DMS79 treated with DMSO at 0.1 percent for 48 hours (cell line): ENCODE results near the gene ZBTB7B.

Source experiments
- DNase-seq: peaks from one replicate; lab custom pipeline; 2025; lab: John Stamatoyannopoulos, UW

Gene ZBTB7B

DNA sequence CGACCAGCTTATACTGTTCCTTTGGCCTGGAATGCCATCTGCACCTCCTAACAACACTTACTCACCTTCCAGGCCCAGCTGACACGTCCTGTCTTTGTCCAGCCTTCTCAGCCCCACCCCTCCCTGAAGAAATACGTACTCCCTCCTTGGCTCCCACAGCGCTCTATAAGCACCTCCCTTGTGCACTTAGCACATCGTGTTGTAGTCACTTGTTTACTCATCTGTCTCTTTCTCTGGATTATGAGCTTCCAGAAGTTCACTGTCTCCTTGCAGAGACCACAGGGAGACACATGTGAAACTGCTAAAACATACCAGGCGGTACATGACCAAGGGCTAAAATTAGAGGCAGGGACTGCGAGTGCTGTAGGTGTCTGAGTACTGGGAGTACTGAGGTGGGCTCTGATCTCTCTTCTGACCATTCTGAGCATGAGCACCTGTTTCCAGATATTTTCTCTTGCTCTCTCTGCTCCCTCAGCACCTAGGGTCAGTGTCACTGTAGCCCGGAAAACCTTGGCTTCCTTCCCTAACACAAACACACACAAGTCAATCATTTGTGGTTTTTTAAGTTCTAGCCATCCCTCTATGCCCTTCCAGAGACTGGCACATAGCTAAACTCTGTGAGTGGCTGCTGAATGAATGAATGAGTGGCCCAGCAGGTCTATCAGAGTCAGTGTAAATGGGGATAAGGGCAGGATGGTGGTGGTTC, 36.2 kb downstream of the ZBTB7B start:
- DNase-seq = no peak

DNA sequence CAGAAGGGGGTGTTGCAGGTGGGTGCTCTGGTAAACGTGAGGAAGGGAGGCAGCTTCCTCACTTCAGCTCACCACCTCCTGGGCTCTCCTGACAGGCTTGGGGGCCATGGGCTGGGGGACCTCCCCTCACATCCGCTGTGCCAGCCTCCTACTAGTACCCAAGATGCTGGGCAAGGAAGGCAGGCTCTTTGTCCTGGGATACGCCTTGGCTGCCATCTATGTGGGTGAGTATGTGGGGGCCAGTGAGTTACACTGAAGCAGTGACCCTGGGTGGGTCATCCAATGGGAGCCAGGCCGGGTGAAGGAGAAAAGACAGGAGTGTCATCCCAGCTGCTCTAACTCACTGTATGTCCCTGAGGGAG, 36.7 kb downstream of the ZBTB7B start:
- DNase-seq = no peak

DNA sequence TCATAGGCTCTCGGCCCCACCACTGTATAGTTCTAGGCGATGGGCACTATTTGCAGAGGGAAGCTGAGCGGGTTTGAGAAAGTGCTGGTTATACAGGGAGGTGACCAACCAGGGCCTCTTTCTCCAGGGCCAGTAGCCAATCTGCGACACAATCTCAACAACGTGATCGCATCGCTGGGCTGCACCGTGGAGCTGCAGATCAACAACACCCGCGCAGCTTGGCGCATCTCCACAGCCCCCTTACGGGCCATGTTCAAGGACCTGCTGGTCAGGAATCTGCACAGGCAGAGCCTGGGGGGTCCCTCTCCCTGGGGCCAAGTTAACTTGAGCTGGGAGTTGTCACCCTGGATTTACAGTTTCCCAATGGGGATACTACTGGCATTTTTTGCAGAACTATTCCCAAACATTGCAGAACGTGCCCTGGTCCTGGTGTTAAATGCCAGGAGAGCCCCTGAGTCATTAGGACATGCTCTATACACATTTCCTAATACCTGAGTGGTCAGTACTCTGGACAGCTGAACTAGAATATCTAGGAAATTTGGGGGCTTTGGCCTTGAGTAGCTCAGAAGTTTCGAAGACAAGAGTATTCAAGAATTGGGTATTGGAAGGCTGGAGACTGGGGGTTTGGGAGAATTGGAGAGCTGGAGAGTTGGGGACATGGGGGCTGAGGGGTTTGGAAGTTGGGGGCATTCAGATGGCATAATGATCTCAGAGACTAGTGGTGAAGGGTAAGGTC, 37.9 kb downstream of the ZBTB7B start:
- no peak for DNase-seq

DNA sequence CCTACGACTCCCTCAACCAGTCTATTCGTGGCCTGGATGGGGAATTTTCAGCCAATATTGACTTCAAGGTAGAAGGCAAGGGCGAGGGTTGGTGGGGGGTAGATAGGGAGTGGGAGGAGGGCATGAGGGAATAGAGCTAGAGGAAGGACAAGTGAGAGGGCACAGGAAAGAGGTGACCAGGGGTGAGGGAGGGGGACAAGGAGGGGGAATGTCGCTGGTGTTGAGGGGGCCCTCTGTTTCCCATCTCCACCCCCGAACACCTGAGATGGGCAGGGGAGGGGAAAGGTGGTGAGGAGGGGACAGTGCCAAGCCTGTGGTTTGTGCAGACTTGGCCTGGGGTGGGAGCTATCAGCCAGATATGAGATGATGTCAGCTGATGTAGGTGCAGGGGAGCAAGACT, 40.2 kb downstream of the ZBTB7B start:
- no peak for DNase-seq

- DNase-seq = no peak
Observed at GRCh38 chr1:155043301-155043702, 40.7 kb downstream of the ZBTB7B start.

DNA sequence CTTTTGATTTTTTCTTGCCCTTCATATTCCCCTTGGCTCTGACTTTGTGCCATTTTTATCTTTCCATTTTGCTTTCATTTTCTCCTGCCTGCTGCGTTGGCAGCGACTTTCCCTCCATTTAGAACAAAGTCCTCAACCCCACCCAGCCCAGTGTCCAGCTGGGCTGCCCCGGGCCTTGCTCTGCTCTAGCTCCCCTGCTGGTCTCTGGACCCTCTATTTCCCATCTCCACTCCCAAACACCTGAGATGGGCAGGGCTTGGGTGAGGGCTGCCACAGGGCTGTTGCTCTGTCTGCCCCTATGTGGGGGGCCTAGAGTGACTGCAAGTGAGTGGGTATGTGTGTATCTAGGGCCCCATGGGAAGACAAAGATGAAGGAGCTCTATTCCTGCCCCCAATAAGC, 41.2 kb downstream of the ZBTB7B start:
- no peak for DNase-seq

GRCh38 chr1:155044365-155044764, 41.8 kb downstream of the ZBTB7B start:
- no peak for DNase-seq

DNA sequence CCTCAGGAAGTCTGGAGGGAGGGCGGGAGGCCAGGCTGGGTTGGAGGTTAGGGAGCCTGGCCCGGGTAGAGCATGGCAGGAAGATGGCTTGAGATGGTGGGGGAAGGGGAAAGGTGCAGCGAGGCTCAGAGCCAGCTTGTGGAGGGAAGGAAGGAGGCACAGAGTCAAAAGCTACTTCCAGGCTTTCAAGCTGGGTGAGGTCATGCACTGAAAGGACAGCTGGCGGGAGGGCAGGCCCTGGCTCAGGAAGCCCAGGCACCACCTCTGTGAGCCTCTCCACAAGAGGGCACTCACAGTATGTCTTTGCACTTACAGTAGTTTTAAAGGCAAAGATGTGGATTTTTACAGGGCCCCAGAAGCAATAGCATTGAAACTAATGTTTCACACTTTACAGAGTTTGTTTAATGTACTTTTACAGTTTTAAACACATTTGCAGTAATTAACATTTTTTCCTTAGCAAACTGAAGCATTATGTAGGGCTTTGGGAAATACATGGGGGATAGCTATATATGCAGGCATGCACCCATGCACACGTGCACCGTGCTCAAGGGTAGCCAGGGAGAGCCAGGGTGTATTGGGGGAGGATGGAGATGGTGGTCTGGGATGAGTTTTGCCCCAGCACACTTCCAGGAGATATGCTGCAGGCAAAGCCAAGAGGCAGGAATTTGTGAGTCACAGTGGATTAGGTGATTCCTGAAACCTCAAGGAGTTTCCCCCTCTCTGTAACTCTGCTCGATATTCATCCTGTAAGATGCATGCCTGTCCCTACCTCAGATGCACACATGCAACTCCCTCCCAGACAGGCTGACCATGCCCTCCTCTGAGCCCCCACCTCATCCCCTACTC, 42.4 kb downstream of the ZBTB7B start:
- DNase-seq = peak; percentile 50

GRCh38 chr1:155048449-155049334, 46.1 kb downstream of the ZBTB7B start:
- no peak for DNase-seq

DNA sequence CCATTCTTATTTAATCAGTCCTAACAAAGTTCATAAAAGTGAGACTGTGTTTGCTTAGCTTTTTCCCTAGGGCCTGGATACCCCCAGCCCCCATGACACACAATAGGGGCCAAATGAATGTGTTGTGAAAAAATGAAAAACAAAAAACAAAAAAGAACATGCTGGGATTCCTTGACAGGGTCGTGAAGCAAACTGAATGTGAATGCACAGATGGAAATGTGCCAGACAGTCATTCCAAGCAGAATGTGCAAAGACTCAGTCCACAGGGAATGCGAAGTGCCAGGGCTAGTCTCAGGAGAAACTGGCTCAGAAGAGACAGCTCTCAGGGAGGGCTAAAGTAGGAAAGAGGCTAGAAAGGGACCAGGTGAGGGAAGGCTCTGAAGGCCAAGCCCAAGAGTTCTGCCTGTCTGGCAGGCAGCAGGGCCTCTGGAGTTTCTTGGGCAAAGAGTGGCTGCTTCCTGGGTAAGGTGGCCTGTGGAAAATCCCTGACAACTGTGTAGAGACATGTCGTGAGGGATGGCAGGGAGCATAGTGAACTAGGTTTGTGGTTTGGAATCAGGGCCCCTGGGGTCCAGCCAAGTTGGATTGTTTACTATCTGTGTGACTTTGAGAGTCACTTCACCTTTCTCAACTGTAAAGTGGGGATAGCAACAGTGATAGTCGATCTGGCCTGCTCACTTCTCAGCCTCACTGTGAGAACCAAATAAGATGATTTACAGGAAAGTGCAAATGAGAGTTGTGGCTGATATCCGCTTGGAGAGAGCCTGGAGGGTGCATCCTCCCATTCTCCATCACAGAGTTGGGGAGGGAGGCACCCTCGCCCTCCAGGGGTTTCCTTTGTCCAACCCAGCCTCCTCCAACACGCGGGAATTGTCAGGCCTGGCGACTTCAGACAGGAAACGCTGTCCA, 47.3 kb downstream of the ZBTB7B start:
- peak; percentile 71 for DNase-seq

- DNase-seq = peak; percentile 67
Observed at GRCh38 chr1:155050560-155051341, 48.1 kb downstream of the ZBTB7B start, which contains the start of gene ADAM15. ADAM15 (plus strand) TSS chr1:155051316; CDS start chr1:155051387, 71 bp downstream.

DNA sequence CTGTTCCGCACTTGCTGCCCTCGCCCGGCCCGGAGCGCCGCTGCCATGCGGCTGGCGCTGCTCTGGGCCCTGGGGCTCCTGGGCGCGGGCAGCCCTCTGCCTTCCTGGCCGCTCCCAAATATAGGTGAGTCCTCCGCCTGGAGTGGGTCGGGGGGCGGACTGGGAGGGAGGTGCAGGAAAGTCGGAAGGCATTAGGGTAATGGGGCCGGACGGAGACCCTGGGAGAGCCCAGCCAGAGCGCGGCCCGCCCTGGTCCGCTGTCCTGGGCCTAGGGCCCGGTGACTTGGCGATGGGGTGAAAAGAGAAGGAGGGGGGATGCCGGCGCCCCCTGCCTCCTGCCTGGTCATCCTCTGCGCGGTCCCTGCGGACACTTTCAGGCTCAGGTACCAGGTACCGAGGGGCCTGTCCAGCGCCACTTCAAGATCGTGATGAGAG, 48.8 kb downstream of the ZBTB7B start:
- no peak for DNase-seq

DNA sequence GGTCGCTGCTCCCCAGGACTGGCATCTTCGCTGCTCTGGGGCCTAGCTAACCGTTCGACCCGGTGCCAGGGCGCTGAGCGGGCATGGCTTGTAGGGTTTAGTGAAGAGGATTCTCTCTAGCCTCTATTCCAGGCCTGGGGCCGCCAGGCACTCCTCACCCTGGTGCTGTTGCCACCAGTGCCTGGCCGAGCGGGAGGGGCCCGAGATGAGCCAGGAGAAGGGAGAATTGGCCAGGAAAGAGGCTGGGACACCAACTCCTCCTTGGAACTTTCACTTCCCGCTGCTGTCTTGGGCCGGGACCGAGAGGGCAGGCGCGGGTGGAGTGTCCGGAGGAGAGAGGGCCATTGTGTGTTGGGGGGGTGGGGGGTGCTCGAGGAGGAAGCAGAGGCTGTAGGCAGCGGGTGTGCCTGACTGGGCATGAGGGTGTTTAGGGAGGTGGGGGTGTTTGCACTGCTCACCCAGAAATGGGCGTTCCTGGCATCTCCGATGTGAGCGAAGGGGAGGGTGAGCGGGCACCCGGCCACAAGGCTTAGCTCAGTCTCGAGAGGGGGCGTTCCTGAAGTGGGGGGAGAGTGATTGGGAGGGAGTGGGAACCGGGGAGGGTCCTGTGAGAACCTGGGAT, 49.3 kb downstream of the ZBTB7B start:
- DNase-seq = peak; percentile 65

GRCh38 chr1:155052439-155053395, 50.1 kb downstream of the ZBTB7B start:
- DNase-seq = peak; percentile 67

- no peak for DNase-seq
Observed at GRCh38 chr1:155053531-155054105, 51.0 kb downstream of the ZBTB7B start.

GRCh38 chr1:155057104-155057503, 54.5 kb downstream of the ZBTB7B start:
- no peak for DNase-seq

- DNase-seq = no peak
Observed at GRCh38 chr1:155057788-155058211, 55.2 kb downstream of the ZBTB7B start.

GRCh38 chr1:155060736-155061135, 58.1 kb downstream of the ZBTB7B start:
- no peak for DNase-seq
